Measurements from ENCODE around the gene TLE3. TPM values are rescaled to one million over a fixed set of nuclear protein-coding genes. Genes with fewer than 3 reads are reported as not detected.

Gene TLE3
- total RNA-seq, 1 donor from 2014 or later: 28.8 TPM

GRCh38 chr15:70126362-70126761 is 28.6 kb upstream of the TLE3 start:
- DNase-seq (ENCODE audit: extremely low spot score, unreplicated experiment): no peak
- Mint-ChIP-seq H3K27ac (ENCODE audit: unreplicated experiment) (no peak overlapping the region), H3K4me3 (ENCODE audit: unreplicated experiment) (no peak overlapping the region), H3K4me1 (ENCODE audit: unreplicated experiment) (peaks cover 8% of the 10 kb centered on the region), H3K36me3 (ENCODE audit: unreplicated experiment) (no peaks in the 10 kb centered on the region), H3K9me3 (ENCODE audit: unreplicated experiment) (no peaks in the 10 kb centered on the region), H3K27me3 (ENCODE audit: unreplicated experiment) (peaks cover 65% of the 10 kb centered on the region)
- no peak for TF ChIP-seq CTCF (IDR thresholded peaks at IDR 0.05)

GRCh38 chr15:70125605-70126004 is 27.9 kb upstream of the TLE3 start:
- no peak for DNase-seq (ENCODE audit: extremely low spot score, unreplicated experiment)
- no peaks in the 10 kb centered on the region for H3K36me3 Mint-ChIP-seq (ENCODE audit: unreplicated experiment)
- TF ChIP-seq CTCF (IDR thresholded peaks at IDR 0.05): no peak
- no peaks in the 10 kb centered on the region for H3K9me3 Mint-ChIP-seq (ENCODE audit: unreplicated experiment)
- H3K27ac Mint-ChIP-seq (ENCODE audit: unreplicated experiment): no peak overlapping the region
- H3K4me3 Mint-ChIP-seq (ENCODE audit: unreplicated experiment): no peak overlapping the region
- H3K27me3 Mint-ChIP-seq (ENCODE audit: unreplicated experiment): peaks cover 66% of the 10 kb centered on the region
- H3K4me1 Mint-ChIP-seq (ENCODE audit: unreplicated experiment): peaks cover 11% of the 10 kb centered on the region

GRCh38 chr15:70121624-70122302 is 24.0 kb upstream of the TLE3 start:
- no peak for DNase-seq (ENCODE audit: extremely low spot score, unreplicated experiment)
- H3K27me3 Mint-ChIP-seq (ENCODE audit: unreplicated experiment): peaks cover 57% of the 10 kb centered on the region
- no peak overlapping the region for H3K4me3 Mint-ChIP-seq (ENCODE audit: unreplicated experiment)
- H3K27ac Mint-ChIP-seq (ENCODE audit: unreplicated experiment): no peak overlapping the region
- peaks cover 2% of the 10 kb centered on the region for H3K4me1 Mint-ChIP-seq (ENCODE audit: unreplicated experiment)
- H3K9me3 Mint-ChIP-seq (ENCODE audit: unreplicated experiment): no peaks in the 10 kb centered on the region
- H3K36me3 Mint-ChIP-seq (ENCODE audit: unreplicated experiment): no peaks in the 10 kb centered on the region
- peak; percentile 18 for TF ChIP-seq CTCF (IDR thresholded peaks at IDR 0.05)

- Mint-ChIP-seq H3K4me1 (ENCODE audit: unreplicated experiment) (peaks cover 2% of the 10 kb centered on the region), H3K27ac (ENCODE audit: unreplicated experiment) (no peak overlapping the region), H3K36me3 (ENCODE audit: unreplicated experiment) (no peaks in the 10 kb centered on the region), H3K4me3 (ENCODE audit: unreplicated experiment) (no peak overlapping the region), H3K9me3 (ENCODE audit: unreplicated experiment) (no peaks in the 10 kb centered on the region), H3K27me3 (ENCODE audit: unreplicated experiment) (peaks cover 58% of the 10 kb centered on the region)
- DNase-seq (ENCODE audit: extremely low spot score, unreplicated experiment): no peak
- no peak for TF ChIP-seq CTCF (IDR thresholded peaks at IDR 0.05)
These were observed 23.4 kb upstream of the TLE3 start for GRCh38 chr15:70120958-70121623.

- TF ChIP-seq CTCF (IDR thresholded peaks at IDR 0.05): no peak
- Mint-ChIP-seq H3K36me3 (ENCODE audit: unreplicated experiment) (no peaks in the 10 kb centered on the region), H3K4me1 (ENCODE audit: unreplicated experiment) (peaks cover 2% of the 10 kb centered on the region), H3K27ac (ENCODE audit: unreplicated experiment) (no peak overlapping the region), H3K4me3 (ENCODE audit: unreplicated experiment) (no peak overlapping the region), H3K27me3 (ENCODE audit: unreplicated experiment) (peaks cover 57% of the 10 kb centered on the region), H3K9me3 (ENCODE audit: unreplicated experiment) (no peaks in the 10 kb centered on the region)
- DNase-seq (ENCODE audit: extremely low spot score, unreplicated experiment): no peak
These were observed 22.3 kb upstream of the TLE3 start for GRCh38 chr15:70119911-70120508.

All from osteocyte (in vitro differentiated cells).